Endometrial microvascular endothelial cells (primary cell): Measurements from ENCODE around the gene TSPAN11. TPM values are rescaled to one million over a fixed set of nuclear protein-coding genes. Genes with fewer than 3 reads are reported as not detected.
"Not testable (repeated sequence)": the region's sequence is repeated elsewhere in the genome, so short reads cannot be mapped to it uniquely, and the experiment has no call there.

ENCODE experiments used
- in situ Hi-C: cut with HindIII; loops from 2 replicates; pipeline ENCODE4 v1.10.0; 2017; ENCODE audit warnings: low sequenced_read_pairs, low pct_unique_long_range_greater_than_20kb; ENCODE audit errors: inconsistent ontology term
- total RNA-seq: library from RNA; depleted of rRNA; stranded (reverse); fragments of >200 nt; gene quantifications from one replicate; pipeline ENCODE4 v1.2.3, GENCODE V29; 2015; ENCODE audit errors: inconsistent ontology term

The TSPAN11 gene
- total RNA-seq, 1 donor from 2014 or later: 1.5 TPM

DNA sequence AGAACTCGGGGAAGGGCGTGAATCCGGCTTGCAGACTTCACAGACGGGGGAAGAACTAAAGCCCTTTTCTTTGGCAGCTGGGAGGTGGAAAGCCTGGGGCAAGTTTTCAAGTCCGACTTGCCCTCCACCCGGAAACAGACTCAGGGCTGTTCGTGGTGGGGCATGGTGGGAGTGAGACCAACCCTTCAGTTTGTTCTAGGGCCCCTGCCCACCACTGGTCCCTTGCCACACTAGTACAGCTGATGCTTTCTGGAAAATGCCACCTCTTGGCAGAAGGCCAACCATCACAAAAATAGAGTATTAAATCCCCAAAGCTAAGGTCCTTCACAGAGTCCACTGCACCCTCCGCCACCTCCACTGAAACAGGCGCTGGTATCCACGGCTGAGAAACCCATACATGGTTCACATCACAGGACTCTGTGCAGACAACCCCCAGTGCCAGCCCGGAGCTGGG, 96.8 kb downstream of the TSPAN11 start:
- in situ Hi-C loops: no loop called here

DNA sequence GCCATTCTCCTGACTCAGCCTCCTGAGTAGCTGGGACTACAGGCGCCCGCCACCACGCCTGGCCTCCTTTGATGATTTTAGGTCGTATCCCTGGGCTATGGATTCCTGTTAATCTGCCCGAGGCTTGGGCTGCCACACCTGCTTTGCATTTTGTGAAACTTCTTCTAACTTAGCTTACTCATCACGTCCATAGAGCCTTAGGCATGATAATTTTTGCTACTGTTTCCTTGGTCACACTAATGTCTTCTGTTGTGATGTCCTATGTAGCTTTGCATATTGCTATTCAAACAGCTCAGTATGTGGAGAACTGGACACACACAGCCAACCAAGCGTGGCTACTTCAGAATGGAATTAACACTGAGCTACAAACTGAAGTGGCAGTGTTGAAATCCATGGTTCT, 99.7 kb downstream of the TSPAN11 start:
- in situ Hi-C loops: no loop called here

DNA sequence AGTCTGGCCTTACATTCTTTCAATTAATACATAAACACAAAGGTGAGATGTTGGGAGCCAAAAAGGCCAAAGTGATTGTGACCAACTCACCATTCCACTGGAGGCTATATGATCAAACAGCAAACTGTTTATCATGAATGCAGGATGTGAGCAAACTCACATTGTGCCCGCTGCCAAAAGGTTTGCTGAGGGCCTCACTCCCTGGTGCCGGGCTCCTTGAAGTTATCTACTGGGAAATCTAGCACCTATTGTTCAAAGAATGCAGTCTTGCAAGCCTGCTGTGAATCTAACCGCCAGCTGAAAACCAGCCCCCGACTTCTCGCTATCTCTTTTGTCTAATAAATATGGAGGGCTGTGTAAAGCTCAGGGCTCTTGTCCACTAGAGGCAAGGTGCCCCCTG, 100.5 kb downstream of the TSPAN11 start:
- in situ Hi-C loops: not testable (repeated sequence)

DNA sequence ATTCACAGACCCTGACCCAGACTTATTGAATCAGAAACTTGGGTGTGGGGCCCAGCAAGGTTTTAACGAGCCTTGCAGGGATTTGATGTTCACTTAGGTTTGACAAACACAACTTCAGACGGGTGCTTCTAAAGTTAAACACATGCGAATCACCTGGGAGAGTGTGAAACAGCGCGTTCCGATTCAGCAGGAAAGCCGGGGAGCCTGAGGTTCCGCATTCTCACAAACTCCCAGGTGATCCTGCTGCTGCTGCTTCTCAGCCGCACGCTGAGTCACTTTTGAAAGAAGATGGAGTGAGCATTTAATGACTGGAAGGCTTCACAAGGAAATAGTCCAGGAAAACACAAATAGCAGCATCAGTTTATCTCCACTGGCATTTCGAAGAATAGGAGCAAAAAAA, 102.9 kb downstream of the TSPAN11 start:
- in situ Hi-C loops: no loop called here

DNA sequence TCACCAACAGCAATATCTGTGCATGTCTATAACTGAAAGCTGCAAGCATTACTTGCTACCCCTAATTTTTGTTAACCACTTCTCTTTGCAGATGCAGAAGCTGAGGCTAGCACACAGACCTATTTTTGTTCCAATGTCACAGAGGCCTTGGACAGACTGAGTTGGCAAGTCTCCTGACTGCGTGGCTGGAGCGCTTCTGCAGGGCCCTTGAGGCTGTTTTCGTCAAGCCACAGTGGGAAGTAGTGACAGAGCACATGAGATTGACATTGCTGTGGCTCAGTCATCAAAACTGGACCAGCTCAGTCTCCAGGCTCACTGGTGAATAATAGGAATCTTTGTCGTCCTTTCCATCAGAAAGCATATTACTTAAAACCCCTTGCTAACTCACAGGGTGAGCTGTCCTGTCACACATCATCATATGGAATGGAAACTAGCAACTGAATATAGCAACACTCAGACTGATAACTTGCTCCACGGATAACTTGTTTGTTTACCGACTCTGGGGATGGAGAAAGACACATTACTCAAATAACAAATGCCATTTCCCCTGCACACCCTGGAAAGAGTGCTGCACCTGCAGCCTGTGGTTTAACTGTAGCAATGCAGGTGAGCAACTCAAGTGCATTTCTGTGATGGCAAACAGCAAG, 103.5 kb downstream of the TSPAN11 start:
- in situ Hi-C loops: no loop called here

DNA sequence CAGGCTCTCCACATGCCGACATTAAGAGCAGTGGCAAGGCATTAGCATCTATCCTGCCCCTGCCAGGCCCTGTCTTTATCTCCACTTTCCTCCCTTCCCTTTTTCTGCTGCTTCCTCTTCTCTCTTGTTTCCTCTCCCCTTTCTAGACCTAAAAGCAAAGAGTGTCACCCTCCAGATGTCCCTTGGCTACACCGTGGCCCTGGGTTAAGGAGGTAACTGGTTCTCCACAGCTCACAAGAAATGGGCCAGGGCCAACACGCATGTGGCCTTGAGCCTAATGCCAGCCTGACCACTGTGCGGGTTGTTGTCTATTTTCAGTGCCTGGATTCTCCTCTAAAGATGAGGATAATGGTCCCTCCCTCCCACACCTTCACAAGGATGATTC, 105.4 kb downstream of the TSPAN11 start:
- in situ Hi-C loops: no loop called here

DNA sequence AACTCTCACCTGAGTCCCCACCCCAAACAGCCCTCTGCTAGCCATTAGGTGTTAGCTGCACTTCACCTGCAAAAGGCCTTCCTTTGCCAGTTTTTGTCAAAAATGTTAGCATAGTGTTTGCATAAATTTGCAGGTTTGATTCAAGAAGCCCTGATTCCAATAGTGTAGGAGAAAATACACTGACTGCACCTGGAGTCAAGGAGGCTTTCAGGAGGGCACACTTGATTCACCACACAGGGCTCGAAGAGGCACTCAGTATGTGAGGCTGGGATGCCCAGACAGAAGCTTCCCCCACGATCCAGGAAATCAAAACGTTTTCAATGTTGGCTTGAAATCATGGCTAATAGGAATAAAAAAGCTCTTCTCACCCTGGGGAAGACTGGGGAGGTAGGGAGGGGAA, 106.6 kb downstream of the TSPAN11 start:
- in situ Hi-C loops: no loop called here

DNA sequence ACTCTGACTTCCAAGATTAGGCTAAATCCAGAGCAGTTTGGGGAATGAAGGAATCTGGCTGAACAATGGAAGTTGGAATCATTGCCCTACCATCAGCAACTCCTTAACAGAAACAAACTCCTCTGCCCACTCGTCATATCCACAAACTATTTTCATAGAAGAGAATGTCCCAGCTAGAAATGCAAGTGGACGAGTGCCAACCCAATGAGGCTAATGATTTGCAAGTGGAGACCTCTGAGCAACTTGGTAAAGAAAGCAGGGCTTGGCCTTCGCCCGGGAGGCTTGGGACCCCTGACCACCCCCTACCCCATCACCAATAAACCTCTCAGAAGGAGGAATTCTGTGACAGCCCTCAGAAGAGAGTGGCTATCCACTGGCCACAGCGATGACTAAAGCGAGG, 107.1 kb downstream of the TSPAN11 start:
- in situ Hi-C loops: no loop called here

DNA sequence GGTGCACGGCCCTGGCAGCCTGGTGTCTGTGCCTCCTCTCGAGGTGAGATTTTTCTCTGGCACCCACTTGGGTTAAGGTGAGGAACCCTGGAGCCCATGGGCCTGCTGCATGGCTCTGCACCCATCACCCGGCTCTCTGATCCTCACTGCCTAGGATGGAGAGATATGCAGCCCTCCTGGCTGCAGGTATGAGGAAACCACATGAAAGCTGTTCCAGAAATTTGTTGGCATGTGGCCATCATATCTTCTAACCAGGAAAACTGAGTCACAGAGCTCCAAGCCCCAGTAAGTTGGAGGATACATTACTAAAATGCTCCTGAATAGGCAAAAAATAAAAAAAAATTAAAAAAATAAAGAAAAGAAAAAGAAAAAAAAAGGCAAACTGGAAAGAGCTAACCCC, 107.8 kb downstream of the TSPAN11 start:
- in situ Hi-C loops: no loop called here

DNA sequence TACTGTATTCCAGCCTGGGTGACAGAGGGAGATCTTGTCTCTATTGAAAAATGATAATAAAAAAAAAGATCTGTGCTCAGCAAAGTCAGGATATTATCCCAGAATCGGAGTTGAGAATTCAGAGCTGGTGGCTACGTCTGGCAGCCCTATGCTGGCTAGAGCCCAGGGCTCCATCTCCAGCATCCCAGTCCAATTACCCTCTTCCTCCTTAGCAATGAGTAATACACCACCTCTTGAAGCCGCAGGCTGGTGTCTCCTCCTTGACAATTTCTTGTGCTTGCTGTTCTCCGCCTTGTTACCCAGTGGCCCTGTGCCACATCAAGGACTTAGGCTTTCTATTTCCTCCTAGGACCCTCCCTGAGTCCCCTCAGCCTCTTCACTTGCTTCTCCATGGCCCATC, 108.7 kb downstream of the TSPAN11 start:
- in situ Hi-C loops: no loop called here

DNA sequence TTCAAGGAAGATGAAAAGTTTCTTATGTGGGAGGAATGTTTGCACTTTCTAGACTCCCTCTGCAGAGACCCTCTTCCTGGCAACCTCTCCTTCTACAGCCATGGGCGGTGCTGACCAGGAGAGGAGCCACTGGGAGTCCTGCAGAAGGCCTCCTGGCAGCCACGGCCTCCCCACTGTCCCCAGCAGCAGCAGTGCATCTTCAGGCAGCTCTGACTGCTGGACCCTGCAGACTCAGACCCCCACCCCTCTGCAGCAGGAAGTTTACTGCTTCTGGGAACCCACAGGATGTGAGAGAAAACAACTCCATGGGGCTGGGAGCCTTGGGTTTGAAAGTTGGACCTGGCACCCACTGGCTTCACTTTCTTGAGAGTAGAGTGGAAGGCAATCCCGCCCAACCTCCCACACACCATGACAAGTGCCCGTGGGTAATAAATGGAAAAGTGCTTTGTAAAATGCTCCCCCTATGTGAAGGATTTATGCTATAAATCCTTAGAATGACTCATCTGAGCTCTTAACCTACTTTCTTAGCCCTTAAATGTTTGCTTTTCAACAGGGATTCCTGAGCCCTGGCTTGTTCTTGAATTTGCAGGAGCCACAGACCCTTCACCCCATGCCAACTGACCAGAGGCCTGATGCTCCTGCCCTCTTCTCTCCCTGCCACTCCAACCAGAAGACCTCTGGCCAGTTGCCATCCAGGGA, 109.6 kb downstream of the TSPAN11 start:
- in situ Hi-C loops: no loop called here

DNA sequence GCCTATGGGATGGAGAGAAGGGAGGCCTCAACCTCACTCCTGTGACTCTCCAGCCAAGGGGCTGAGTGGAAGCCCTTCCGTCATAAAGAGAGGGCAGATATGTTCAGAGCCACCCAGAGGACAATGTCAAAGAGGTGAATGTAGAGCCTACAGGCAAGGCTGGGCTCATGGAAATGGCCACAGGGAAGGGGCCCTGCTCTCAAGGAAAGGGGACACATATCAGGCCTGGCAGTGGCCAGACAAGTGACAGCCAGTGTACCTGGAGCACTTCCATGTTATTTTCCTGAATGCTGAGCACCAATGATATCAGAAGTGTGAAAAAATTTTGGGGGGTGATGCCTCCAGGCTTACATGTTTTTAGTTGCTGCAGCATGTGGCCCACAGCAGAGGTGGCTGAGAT, 110.5 kb downstream of the TSPAN11 start:
- in situ Hi-C loops: no loop called here

DNA sequence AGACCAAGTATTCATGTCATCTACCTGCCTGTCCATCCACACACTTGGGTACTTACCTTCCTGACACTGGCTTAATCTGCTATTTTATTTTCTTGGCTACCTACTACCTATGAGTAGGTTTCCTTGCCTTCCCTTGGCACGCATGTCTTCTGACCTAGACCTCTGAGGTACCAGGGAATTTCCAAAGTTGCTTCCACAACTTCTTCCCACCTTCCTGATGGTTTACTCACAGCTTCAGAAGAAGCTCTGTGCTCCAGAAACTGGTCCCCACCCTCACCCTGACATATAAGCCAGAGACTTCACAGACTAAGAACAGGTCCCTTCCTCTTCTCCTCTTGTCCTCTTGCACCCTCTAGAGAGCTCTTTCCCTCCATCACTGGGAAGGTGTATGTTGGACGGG, 111.4 kb downstream of the TSPAN11 start:
- in situ Hi-C loops: no loop called here

DNA sequence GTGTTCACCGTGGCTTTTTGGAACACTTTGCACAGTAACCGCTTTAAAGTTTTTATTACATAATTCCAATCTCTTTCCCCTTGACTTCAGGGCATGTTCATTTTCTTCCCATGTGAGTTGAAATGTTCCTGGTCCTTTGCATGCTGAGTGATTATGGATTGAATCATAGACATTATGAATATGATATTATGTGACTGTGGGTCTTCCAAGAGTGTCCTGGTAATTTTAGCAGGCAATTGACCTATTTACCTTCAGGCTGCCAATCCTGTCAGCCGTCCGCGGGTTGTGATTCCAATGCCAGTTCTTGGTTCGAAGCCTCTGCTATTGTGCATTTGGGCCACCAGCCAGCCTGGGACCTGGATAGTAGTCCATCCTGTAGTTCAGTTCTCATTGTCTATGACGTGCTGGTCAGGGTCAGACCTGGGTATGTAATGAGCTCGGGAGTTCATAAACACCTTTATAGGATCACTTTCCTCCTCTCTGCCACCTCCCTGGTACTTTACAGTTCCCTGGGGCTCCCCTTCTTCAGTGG, 114.6 kb downstream of the TSPAN11 start:
- in situ Hi-C loops: no loop called here

Other genes starting within 250 kb of the TSPAN11 start
- 27.4 TPM for gene IPO8, start 230.9 kb upstream of the TSPAN11 start, total RNA-seq
- 16.1 TPM for gene CAPRIN2, start 171.8 kb upstream of the TSPAN11 start, total RNA-seq
- 17.9 TPM for gene DDX11, start 147.1 kb downstream of the TSPAN11 start, total RNA-seq